A549 treated with RU486 at 1 μM for 4 hours (cell line): ENCODE results near the gene PDXDC1. TPM values are rescaled to one million over a fixed set of nuclear protein-coding genes. Genes with fewer than 3 reads are reported as not detected.

ENCODE experiments used
- total RNA-seq: library from RNA; stranded (reverse); fragments of 200-300 nt; extraction: Qiagen RNA extraction; gene quantifications from 5 replicates; pipeline ENCODE4 v1.2.3, GENCODE V29; 2022; ENCODE audit warnings: low read depth

PDXDC1 gene, protein sequence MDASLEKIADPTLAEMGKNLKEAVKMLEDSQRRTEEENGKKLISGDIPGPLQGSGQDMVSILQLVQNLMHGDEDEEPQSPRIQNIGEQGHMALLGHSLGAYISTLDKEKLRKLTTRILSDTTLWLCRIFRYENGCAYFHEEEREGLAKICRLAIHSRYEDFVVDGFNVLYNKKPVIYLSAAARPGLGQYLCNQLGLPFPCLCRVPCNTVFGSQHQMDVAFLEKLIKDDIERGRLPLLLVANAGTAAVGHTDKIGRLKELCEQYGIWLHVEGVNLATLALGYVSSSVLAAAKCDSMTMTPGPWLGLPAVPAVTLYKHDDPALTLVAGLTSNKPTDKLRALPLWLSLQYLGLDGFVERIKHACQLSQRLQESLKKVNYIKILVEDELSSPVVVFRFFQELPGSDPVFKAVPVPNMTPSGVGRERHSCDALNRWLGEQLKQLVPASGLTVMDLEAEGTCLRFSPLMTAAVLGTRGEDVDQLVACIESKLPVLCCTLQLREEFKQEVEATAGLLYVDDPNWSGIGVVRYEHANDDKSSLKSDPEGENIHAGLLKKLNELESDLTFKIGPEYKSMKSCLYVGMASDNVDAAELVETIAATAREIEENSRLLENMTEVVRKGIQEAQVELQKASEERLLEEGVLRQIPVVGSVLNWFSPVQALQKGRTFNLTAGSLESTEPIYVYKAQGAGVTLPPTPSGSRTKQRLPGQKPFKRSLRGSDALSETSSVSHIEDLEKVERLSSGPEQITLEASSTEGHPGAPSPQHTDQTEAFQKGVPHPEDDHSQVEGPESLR
- 62.8 to 67.5 TPM (median 64.6 TPM) in 5 replicates for total RNA-seq

DNA sequence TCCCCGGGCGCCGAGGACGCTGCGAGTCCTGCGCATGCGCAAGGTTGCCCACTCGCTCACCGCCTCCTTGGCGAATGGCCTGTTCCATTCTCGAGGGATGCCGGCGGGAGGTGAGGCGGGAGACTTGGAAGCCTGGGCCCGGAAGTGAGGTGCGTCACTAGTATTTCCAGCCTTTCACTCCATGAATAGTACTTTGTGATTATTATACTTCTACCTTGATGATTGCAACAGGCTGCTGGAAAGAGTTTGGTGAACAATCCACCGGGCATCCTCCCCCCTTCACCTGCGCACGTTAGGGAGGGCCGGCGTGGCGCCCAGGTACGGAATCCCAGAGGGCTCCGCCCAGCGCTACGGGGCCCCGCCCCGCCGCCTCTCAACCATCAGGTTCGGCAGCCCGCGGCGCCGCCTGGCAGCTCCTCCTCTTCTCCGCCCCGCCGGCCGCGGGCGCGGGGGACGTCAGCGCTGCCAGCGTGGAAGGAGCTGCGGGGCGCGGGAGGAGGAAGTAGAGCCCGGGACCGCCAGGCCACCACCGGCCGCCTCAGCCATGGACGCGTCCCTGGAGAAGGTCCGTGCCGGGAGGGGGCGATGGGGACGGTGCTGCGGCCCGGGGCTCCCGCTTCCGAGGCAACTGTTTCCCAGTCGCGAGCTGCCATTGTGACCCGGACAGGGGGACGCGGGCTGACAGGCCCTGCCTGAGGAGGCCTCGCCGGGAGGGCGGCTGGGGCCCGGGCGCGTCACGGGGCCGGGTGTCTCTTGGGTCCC, at the start of gene PDXDC1:
Gene PDXDC1 (plus strand): TSS at position 371 of the 762 bp plus-strand sequence. CDS start 174 bp downstream, at position 545.

DNA sequence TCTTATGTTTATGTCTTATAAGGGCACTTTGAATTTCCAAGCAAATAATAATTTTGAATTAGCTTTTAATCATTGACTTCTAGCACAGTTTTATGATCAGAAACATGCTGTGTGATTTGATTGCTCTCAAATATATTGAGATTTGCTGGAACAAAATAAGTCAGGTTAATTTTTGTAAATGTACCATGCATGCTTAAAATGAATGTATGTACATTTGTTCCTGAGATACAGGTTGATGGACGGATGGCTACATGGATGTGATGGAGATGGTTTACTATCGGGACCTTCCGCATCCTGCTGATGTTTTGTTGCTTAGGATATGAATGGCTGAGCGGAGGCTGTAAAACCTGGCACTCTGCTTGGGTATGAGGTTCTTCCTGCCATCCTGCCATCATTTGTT, 37.7 kb upstream of the PDXDC1 start, which contains the start of gene NPIPA1:
Gene NPIPA1 (plus strand): TSS at position 301 of the 400 bp plus-strand sequence. CDS start 0 bp downstream, at position 301.

DNA sequence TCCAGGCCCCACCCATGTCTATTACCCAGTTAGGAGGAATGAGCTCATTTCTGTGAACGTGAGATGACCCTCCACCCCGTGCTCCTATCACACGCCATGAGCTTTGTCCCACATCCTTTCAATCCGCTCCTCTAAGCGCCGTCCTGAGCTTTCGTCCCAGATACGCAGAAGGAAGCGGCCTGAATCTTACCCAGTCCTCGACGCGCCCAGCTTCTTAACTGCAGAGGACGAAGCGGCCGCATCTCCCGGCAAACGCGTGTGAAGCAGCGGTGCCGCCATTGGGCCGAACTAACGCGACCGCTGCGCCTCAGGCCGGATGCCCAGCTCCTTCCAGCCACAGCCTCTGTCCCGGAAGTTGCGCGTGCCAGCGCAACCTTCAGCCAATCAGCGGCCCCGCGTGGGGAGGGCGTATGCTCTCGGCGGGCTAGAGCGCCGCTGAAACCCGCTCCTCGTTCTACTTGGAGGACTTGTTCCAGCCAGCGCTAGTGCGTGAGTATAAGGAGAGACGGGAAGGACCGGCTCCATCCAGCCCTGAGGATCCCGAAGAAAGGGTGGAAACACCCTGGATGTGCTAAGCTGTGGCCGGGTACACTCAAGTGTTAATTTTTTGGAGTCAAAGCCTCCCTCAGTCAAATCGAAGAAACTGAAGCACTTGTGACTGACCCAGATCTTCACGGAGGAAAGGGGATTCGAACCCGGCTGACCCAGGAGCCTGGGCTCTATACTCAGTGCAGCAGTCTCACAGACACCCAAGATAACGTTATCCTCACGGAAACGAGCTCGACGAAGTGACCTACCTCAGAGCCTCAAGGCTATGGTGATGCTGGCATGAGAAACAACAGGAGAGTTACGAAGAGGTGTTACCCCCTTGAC, 119.4 kb downstream of the PDXDC1 start, which contains the start of gene RRN3:
Gene RRN3 (minus strand): TSS at position 318 of the 873 bp plus-strand sequence. CDS start 39 bp downstream, at position 279.

Other genes with a start within 250 kb of the PDXDC1 start
- gene NPIPA2, start 232.5 kb upstream of the PDXDC1 start, total RNA-seq = 0.97 to 2.0 TPM (median 1.4 TPM) in 5 replicates
- 92.4 to 107 TPM (median 95.0 TPM) in 5 replicates for gene NOMO1, start 141.3 kb upstream of the PDXDC1 start, total RNA-seq
- 34.4 to 48.9 TPM (median 45.0 TPM) in 5 replicates for gene NPIPA1, start 37.6 kb upstream of the PDXDC1 start, total RNA-seq
- 43.1 to 45.9 TPM (median 43.9 TPM) in 5 replicates for gene NTAN1, start 81.0 kb downstream of the PDXDC1 start, total RNA-seq
- gene RRN3, start 119.2 kb downstream of the PDXDC1 start, total RNA-seq = 30.1 to 48.5 TPM (median 42.9 TPM) in 5 replicates